Measurements from ENCODE around the gene ERCC3. TPM values are rescaled to one million over a fixed set of nuclear protein-coding genes. Genes with fewer than 3 reads are reported as not detected.
"Not testable (repeated sequence)": the region's sequence is repeated elsewhere in the genome, so short reads cannot be mapped to it uniquely, and the experiment has no call there.

Gene ERCC3
- total RNA-seq, 1 donor from 2014 or later = 68.3 TPM

- DNase-seq (ENCODE audit: extremely low spot score in 2 of 2) = no peak
- Histone ChIP-seq H3K4me1 (peaks cover 12% of the 10 kb centered on the region), H3K9me3 (no peaks in the 10 kb centered on the region), H3K27me3 (no peaks in the 10 kb centered on the region), H3K36me3 (no peaks in the 10 kb centered on the region), H3K27ac (no peak overlapping the region), H3K4me3 (no peak overlapping the region)
- TF ChIP-seq, protein P1, sequence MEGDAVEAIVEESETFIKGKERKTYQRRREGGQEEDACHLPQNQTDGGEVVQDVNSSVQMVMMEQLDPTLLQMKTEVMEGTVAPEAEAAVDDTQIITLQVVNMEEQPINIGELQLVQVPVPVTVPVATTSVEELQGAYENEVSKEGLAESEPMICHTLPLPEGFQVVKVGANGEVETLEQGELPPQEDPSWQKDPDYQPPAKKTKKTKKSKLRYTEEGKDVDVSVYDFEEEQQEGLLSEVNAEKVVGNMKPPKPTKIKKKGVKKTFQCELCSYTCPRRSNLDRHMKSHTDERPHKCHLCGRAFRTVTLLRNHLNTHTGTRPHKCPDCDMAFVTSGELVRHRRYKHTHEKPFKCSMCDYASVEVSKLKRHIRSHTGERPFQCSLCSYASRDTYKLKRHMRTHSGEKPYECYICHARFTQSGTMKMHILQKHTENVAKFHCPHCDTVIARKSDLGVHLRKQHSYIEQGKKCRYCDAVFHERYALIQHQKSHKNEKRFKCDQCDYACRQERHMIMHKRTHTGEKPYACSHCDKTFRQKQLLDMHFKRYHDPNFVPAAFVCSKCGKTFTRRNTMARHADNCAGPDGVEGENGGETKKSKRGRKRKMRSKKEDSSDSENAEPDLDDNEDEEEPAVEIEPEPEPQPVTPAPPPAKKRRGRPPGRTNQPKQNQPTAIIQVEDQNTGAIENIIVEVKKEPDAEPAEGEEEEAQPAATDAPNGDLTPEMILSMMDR (IDR thresholded peaks at IDR 0.05) = no peak
- no peak for TF ChIP-seq POLR2AphosphoS5 (IDR thresholded peaks at IDR 0.05; ENCODE audit: insufficient read depth in 1 of 2, low read depth in 1 of 2)
- TF ChIP-seq POLR2A (IDR thresholded peaks at IDR 0.05) = no peak
- intact Hi-C loops (cut with DNase I) = no loop called here
These were observed 64.4 kb downstream of the ERCC3 start for GRCh38 chr2:127229555-127229954.

DNA sequence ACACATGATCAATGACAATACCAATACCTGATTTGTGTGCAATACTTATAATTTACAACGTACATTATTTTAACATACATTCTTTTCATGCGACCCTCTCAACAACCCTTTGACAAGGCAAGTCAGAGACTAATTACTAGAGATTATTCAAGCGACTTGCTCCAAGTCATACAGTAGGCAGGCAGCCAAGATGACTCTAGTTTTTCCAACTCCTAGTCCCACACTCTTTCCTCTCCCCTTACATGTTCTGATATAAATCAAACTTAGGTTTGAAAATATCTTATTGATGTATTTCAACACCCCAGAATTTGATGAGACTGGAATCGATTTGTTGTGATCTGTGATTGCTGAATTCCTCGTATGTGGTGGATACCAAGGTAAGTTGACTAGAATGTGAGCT lies 65.8 kb downstream of the ERCC3 start:
- Histone ChIP-seq H3K4me3 (no peak overlapping the region), H3K27me3 (no peaks in the 10 kb centered on the region), H3K9me3 (no peaks in the 10 kb centered on the region), H3K27ac (no peak overlapping the region), H3K4me1 (peaks cover 12% of the 10 kb centered on the region), H3K36me3 (no peaks in the 10 kb centered on the region)
- no peak for DNase-seq (ENCODE audit: extremely low spot score in 2 of 2)
- no peak for TF ChIP-seq POLR2A (IDR thresholded peaks at IDR 0.05)
- intact Hi-C loops (cut with DNase I) = no loop called here

DNA sequence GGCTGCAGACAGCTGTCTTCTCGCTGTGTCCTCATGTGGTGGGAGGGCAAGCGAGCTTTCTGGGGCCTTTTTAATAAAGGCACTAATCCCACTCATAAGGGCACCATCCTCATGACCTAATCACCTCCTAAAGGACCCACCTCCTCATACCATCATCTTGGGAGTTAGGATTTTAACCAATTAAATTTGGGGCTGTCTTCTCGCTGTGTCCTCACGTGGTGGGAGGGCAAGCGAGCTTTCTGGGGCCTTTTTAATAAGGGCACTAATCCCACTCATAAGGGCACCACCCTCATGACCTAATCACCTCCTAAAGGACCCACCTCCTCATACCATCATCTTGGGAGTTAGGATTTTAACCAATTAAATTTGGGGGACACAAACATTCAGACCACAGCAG lies 66.7 kb downstream of the ERCC3 start:
- H3K27ac ChIP-seq; H3K9me3 ChIP-seq; H3K36me3 ChIP-seq; intact Hi-C loops (cut with DNase I); H3K27me3 ChIP-seq; H3K4me3 ChIP-seq; DNase-seq (ENCODE audit: extremely low spot score in 2 of 2): not testable (repeated sequence)
- H3K4me1 ChIP-seq = peaks cover 12% of the 10 kb centered on the region

DNA sequence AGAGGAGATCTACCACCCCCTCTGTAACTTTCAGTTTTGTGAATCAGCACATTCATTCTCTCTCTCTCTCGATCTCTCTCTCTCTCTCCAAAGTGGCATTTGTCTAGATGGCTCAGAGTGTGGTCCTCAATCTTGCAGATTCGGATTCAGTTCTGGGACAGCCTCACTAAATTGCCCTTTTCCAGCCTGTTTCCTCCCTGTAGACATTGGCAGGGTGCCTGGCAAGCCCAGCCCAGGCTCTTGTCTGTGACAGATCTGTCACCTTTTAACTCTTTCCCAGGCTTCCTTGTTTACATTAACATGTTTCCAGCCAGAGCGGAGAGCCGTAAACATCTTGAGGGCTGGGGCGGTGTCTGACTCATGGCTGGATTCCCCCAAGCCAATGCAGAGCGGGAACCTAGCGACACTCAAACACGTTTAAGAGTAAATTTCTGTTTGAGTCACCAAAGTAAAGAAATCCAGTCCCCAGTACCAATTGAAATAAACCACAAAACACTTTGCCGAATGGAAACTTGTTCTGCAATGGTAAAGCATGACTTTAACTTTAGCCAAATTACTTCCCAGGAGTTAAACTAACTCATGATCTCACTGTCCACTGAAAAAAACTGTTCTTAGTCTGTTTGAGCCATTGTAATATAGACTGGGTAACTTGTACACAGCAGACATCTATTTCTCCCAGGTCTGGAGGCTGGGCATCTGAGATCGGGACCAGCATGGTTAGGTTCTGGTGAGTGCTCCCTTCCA lies 67.3 kb downstream of the ERCC3 start:
- Histone ChIP-seq H3K27ac (no peak overlapping the region), H3K36me3 (no peaks in the 10 kb centered on the region), H3K4me3 (peak overlapping the region in 1 of 2 donors; percentile 4), H3K4me1 (peaks cover 12% of the 10 kb centered on the region), H3K27me3 (no peaks in the 10 kb centered on the region), H3K9me3 (no peaks in the 10 kb centered on the region)
- TF ChIP-seq POLR2A (IDR thresholded peaks at IDR 0.05) (no peak), POLR2AphosphoS5 (IDR thresholded peaks at IDR 0.05; ENCODE audit: insufficient read depth in 1 of 2, low read depth in 1 of 2) (no peak)
- TF ChIP-seq, protein P1 (IDR thresholded peaks at IDR 0.05) = no peak
- no peak for DNase-seq (ENCODE audit: extremely low spot score in 2 of 2)
- intact Hi-C loops (cut with DNase I) = no loop called here

- Histone ChIP-seq H3K27ac (no peak overlapping the region), H3K27me3 (no peaks in the 10 kb centered on the region), H3K4me3 (peak overlapping the region in 1 of 2 donors; percentile 4), H3K9me3 (no peaks in the 10 kb centered on the region), H3K36me3 (no peaks in the 10 kb centered on the region), H3K4me1 (peaks cover 12% of the 10 kb centered on the region)
- intact Hi-C loops (cut with DNase I) = no loop called here
- TF ChIP-seq POLR2AphosphoS5 (IDR thresholded peaks at IDR 0.05; ENCODE audit: insufficient read depth in 1 of 2, low read depth in 1 of 2) = no peak
- TF ChIP-seq, protein P1 (IDR thresholded peaks at IDR 0.05) = no peak
- no peak for TF ChIP-seq POLR2A (IDR thresholded peaks at IDR 0.05)
- DNase-seq (ENCODE audit: extremely low spot score in 2 of 2) = no peak
These were observed 67.8 kb downstream of the ERCC3 start for GRCh38 chr2:127226132-127226519.

DNA sequence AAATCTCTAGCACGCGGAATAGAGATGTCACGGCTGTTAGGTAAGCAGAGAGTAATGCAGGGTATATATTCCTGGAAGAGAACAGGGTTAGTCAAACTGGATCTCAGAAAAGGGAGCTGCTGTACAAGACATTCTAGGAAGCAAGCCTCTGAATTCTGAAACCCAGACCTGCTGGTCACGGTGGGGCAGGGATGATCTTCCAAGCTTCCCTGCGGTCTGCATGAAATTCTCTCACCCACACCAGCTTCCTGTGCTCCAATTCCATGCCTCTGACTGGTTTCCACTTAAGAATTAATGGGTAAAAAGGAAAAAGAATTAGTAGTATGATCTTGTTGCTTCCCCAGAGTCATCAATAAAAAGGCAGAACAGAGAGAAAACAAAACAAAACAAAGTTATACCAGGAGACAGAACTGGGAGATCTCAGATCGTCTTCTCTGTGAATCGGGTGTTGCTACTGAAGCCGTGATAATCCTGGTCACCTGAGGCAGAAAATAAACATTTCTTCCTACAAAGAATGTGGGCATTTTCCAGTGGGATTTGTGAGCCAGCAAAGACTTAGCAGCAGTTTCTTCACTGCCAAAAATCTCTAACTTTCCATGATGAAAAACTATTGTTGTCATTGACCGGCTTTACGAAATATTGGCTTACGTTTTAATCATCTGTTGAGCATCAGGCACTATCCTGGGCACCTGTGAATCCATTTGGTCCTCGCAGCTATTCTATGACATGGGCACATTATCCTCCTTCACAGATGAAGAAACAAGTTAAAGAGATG lies 68.6 kb downstream of the ERCC3 start:
- intact Hi-C loops (cut with DNase I) = no loop called here
- no peak for DNase-seq (ENCODE audit: extremely low spot score in 2 of 2)
- no peaks in the 10 kb centered on the region for H3K36me3 ChIP-seq
- H3K4me1 ChIP-seq = peaks cover 17% of the 10 kb centered on the region
- H3K9me3 ChIP-seq = no peaks in the 10 kb centered on the region
- TF ChIP-seq POLR2A (IDR thresholded peaks at IDR 0.05) = no peak
- no peak for TF ChIP-seq POLR2AphosphoS5 (IDR thresholded peaks at IDR 0.05; ENCODE audit: insufficient read depth in 1 of 2, low read depth in 1 of 2)
- no peak overlapping the region for H3K4me3 ChIP-seq
- H3K27ac ChIP-seq = no peak overlapping the region
- H3K27me3 ChIP-seq = no peaks in the 10 kb centered on the region

DNA sequence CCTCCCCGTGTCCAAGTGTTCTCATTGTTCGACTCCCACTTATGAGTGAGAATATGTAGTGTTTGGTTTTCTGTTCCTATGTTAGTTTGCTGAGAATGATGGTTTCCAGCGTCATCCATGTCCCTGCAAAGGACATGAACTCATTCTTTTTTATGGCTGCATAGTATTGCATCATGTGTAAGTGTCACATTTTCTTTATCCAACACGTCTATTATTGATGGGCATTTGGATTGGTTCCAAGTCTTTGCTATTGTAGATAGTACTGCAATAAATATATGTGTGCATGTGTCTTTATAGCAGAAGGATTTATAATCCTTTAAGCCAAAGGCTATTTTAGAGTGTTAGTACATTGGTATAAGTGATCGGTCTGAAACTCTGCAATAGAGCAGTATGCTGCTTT lies 69.8 kb downstream of the ERCC3 start:
- H3K9me3 ChIP-seq; H3K36me3 ChIP-seq; DNase-seq (ENCODE audit: extremely low spot score in 2 of 2); H3K4me3 ChIP-seq; intact Hi-C loops (cut with DNase I); H3K27me3 ChIP-seq; H3K27ac ChIP-seq: not testable (repeated sequence)
- peaks cover 26% of the 10 kb centered on the region for H3K4me1 ChIP-seq
